Cardiac fibroblast (primary cell): ENCODE data around the gene MMP24.
A peak's percentile ranks its signal among the peaks of the same experiment; 100 is the strongest.
"Not testable (repeated sequence)": the region's sequence is repeated elsewhere in the genome, so short reads cannot be mapped to it uniquely, and the experiment has no call there.

ENCODE experiments used
- DNase-seq, 2 donors: peaks; one replicate each; pipeline versions ENCODE4 v3.0.0 to v3.0.0-alpha.2; 2010; ENCODE audit warnings: low read depth in 2 of 2
- H3K4me3 ChIP-seq, 2 donors: replicated peaks in 1 of 2; 1 replicate in 1 of 2; 2 replicates in 1 of 2; pipeline ENCODE4 v1.5.1; 2011; ENCODE audit warnings: low read depth in 2 of 2, low read length in 2 of 2, mild to moderate bottlenecking in 2 of 2, moderate library complexity in 1 of 2
- TF ChIP-seq, protein P1 (sequence below): IDR thresholded peaks from one replicate; pipeline ENCODE4 v1.5.1; 2011; ENCODE audit warnings: low read depth, mild to moderate bottlenecking, low read length, inconsistent platforms

MMP24 gene

DNA sequence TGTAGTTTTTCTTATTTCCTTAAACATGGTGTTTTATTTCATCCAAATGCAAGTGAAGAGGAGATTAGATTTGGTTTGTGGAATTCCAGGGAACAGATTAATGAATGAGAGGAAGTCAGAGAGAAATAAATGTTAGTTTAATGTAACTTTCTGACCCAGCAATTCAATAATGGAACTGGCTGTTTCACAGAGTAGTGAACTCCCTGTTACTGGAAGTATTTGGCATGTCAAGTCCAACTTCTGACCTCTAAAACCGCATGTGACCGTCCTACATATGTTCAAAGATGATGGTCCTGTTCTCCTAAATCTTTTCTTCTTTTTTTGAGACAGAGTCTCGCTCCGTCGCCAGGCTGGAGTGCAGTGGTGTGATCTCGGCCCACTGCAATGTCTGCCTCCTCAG, 35.9 kb upstream of the MMP24 start:
- DNase-seq: no peak
- H3K4me3 ChIP-seq: no peak overlapping the region
- TF ChIP-seq, protein P1, sequence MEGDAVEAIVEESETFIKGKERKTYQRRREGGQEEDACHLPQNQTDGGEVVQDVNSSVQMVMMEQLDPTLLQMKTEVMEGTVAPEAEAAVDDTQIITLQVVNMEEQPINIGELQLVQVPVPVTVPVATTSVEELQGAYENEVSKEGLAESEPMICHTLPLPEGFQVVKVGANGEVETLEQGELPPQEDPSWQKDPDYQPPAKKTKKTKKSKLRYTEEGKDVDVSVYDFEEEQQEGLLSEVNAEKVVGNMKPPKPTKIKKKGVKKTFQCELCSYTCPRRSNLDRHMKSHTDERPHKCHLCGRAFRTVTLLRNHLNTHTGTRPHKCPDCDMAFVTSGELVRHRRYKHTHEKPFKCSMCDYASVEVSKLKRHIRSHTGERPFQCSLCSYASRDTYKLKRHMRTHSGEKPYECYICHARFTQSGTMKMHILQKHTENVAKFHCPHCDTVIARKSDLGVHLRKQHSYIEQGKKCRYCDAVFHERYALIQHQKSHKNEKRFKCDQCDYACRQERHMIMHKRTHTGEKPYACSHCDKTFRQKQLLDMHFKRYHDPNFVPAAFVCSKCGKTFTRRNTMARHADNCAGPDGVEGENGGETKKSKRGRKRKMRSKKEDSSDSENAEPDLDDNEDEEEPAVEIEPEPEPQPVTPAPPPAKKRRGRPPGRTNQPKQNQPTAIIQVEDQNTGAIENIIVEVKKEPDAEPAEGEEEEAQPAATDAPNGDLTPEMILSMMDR: no peak

DNA sequence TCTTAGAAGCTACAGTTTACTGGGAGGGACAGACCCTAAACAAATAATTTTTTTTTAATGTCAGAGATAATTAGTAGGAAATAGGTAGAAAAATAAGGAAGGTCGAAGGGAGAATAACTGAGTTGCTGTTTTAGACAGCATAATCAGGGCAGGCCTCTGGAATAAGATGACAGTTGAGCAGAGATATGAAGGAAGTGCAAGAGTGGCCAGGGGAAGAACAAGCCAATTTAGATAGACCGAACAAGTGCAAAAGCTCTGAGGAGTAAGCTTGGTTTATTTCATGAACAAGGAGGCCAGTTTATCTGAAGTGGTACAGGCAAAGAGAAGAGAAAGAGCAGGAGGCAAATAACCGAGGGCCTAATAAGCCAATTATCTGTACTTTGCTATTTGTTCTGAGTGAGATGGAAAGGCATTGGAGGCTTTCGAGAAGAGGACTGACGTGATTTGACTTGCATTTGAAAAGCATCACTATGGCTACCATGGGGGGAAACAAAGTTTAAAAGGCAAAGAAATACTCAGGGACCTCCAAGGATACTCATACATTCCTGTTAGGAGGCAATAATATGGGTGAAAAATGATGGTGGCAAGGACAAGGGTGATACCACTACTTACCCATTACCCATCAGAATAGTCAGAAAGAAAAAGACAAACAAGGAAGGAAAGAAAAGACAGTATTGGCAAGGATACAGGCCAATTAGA, 34.9 kb upstream of the MMP24 start:
- no peak for DNase-seq
- no peak overlapping the region for H3K4me3 ChIP-seq
- TF ChIP-seq, protein P1: no peak

DNA sequence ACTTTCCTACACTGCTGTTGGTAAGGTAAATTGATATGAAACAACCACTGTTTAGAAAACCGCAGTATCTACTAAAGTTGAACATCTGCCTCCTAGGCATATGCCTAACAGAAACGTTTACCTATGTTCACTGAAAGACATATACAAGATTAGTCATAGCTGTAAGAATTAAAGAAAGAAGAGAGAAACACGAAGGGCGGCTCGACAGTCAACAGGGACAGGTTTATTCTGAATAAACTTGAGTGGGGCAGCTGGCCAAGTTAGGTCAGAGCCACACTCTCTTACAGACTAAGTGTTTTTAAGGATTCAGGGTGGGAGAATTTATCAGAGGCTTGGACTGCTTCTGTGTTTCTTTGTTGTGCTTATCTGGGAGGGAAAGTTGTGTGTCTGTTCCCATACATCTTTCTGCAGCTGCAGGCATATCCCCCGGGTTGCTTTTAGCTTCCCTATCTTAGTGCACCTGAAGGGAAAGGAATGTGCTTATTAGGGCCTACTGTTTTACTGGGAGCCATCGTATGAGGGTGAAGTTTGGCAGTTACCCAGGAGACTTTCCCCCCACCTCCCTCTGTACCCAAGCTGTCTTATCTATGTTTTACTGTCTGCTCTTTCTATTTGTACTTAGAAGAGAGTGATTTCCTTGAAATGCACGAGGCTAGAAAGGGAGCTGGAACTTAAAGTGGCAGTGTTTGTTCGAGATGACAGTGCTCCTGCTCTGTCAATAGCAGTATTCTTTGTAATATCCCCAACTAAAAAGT, 34.2 kb upstream of the MMP24 start:
- DNase-seq: no peak
- TF ChIP-seq, protein P1: no peak
- no peak overlapping the region for H3K4me3 ChIP-seq

DNA sequence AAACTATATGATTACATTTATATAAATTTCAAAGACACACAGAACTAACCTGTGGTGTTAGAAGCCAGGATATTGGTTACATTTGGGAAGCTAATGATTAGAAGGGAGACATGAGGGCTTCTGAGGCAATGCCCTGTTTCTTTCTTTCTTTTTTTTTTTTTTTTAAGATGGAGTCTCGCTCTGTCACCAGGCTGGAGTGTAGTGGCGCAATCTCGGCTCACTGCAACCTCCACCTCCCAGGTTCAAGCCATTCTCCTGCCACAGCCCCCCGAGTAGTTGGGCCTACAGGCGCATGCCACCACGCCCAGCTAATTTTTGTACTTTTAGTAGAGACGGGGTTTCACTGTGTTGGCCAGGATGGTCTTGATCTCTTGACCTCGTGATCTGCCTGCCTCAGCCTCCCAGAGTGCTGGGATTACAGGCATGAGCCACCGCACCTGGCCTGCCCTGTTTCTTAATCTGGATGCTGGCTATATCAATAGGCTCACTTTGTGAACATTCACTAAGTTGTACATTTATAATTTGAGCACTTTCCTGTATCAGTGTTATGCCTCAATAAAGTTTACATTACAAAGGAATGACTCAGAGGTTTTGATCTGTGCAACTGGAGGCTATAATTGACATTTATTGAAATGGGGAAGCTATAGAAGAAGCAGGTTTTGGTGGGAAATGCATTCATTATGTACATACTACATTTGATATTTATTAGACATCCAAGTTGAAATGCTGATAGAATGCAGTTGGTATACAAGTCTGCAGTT, 33.3 kb upstream of the MMP24 start:
- DNase-seq, H3K4me3 ChIP-seq: not testable (repeated sequence)

DNA sequence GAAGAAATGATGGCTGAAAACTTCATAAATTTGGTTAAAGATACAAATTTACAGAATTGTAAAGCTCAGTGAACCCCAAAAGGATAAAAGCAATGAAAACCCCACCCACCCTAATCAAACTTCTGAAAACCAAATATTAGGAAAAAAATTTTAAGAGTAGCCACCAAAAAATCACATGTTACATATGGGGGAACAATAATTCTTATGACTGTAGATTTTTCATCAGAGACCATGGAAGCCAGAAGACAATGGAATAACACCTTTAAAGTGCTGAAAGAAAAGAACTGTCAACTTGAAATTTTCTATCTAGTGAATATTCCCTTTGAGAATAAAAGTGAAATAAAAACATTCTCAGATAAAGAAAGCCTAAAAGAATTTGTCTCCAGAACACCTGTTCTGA, 30.2 kb upstream of the MMP24 start:
- TF ChIP-seq, protein P1: no peak
- H3K4me3 ChIP-seq: no peak overlapping the region
- no peak for DNase-seq

DNA sequence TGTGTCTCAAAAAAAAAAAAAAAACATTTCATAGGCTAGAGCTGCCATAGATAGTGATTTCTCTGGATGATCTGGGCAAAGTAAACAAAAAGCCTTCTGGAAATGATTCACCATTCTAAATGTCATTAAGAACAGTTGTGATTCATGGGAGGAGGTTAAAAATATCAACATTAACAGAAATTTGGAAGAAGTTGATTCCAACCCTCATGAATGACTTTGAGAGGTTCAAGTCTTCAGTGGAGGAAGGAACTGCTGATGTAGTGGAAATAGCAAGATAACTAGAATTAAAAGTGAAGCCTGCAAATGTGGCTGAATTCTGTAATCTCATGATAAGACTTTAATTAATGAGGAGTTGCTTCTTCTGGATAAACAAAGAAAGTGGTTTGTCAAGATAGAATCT, 26.8 kb upstream of the MMP24 start:
- DNase-seq: peak in 1 of 2 donors; percentile 70
- H3K4me3 ChIP-seq: no peak overlapping the region
- TF ChIP-seq, protein P1: no peak

DNA sequence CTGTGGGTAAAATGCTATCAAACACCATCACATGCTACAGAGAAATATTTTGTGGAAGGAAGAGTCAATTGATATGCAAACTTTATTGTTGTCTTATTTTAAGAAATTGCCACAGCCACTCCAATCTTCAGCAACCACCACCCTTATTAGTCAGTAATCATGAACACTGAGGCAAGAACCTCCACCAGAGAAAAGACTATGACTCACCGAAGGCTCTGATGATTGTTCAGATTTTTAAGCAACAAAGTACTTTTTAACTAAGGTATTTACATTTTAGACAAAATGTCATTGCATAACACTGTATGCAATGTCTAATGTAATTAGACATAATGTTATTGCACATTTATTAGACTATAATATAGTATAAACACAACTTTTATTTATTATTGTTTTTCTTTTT, 26.2 kb upstream of the MMP24 start:
- DNase-seq: peak; percentile 57 to 87
- TF ChIP-seq, protein P1: no peak
- no peak overlapping the region for H3K4me3 ChIP-seq

DNA sequence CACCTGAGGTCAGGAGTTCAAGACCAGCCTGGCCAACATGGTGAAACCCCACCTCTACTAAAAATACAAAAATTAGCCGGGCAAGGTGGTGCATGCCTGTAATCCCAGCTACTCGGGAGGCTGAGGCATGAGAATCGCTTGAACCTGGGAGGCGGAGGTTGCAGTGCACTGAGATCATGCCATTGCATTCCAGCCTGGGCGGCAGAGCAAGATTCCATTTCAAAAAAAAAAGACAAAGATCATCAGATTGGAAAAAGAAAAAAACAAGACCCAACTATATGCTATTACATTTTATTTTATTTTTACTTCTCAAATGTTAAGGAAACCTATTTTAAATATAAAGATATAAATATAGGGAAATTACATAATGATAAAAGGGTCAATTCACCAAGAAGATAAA, 25.0 kb upstream of the MMP24 start:
- H3K4me3 ChIP-seq, DNase-seq: not testable (repeated sequence)
